Stimulated activated CD8-positive, alpha-beta memory T cell treated with anti-CD3 and anti-CD28 coated beads, Interleukin-2, amount 100 ng/mL, for 1 hour (primary cell): ENCODE results near the gene BSPRY.

Source experiments
- DNase-seq, 2 donors: peaks; one replicate each; pipeline ENCODE4 v3.0.0-alpha.2; 2020; ENCODE audit warnings: low read depth in 2 of 2

BSPRY gene

DNA sequence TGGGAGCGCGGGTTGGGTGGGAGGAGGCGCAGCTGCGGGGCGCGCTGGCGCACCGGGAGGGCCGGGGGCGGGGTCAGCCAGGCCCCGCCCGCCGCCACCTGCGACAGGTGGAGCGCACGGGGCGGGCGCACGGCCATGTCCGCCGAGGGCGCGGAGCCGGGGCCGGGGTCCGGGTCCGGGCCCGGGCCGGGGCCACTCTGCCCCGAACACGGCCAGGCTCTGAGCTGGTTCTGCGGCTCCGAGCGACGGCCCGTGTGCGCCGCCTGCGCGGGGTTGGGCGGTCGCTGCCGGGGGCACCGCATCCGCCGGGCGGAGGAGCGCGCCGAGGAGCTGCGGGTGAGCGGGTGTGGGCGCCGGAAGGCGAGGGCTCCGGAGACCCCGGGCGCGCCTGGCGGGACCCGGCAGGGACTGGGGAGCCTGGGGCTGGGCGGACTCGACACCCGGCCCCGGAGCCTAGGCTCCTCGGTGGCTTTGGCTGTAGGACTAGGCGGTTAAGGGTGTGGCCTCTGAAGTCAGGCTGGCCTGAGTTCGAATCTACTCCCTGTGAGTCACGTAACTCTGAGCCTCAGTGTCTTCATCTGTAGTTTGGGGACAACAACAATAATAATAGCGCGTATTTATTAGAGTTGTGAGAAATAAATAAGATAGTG, at the start of gene BSPRY:
BSPRY (plus strand) TSS at position 97 of the 650 bp plus-strand sequence; CDS start at position 136, 39 bp downstream.
- no peak for DNase-seq

DNA sequence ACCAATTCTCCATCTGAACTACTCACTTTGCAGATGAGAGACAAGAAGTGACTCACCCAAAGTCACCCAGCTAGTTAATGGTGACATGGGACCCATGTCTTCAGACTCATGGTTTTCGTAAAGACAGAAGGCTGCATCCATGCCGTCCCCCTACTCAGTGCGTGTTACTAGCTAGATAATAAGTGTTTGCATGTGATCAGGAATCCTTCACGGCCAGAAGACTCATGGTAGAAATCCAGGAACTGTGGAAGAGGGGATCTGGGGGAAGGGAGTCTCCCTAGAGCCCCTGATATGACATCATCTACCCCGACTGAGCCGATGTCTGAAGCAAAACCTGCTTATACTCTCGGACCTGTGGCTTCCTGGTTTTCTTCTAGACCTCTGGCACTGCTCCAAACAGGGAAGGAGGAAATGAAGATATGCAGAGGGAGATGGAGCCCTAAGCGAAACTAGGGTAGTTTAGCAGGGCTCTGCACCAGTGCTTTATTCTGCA, 49.5 kb upstream of the BSPRY start:
- no peak for DNase-seq

DNA sequence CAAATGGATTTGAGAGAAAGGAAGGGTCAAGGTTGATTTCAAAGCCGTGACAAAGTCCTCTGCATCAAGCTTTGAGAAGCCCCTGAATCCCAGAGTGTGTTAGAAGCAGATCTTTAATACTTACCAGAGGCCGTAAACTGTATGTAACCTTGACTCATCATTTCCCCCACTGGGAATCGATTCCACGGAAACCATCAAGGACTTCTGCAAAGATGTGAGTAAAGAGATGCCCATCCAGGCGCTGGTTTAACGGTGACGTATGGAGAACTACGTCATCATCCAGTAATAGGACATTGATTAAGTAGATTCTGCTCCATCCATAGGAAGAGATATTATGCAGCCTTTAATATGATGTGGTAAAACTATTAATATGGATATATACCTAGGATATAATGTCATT, 47.8 kb upstream of the BSPRY start:
- DNase-seq = no peak

DNA sequence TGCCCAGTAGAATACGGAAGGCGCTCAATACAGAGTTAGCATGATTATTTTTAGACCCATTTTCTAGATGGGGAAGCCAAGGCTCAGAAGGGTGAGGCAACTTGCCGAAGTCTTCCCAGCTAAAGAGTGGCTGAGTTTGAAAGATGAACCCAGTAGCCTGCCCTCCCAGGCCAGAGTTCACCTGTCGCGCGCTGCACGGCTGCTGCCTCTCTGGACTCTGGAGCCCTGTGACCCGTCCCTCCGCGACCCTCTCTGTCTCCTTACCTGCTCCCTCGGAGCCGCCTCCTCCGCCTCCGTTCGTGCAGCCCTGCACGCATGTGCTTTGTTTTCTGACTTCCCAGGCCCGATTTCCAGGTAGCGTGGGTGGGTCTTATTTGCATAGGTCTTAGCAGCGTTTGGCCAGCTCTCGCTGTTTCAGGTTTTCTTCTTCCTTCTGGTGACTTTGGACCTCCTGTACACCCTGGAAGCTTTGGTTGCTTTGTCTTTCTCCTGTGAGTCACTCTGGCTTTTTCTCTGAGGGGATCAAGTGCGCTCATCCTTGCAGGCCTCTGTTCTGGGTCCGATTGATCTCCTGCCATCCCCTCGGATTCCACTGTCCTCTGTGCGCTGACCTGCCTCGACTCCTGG, 46.4 kb upstream of the BSPRY start, which contains the start of gene RNF183:
RNF183 (minus strand) TSS at position 585 of the 627 bp plus-strand sequence. CDS start 5,192 bp downstream, outside the sequence.
- no peak for DNase-seq

DNA sequence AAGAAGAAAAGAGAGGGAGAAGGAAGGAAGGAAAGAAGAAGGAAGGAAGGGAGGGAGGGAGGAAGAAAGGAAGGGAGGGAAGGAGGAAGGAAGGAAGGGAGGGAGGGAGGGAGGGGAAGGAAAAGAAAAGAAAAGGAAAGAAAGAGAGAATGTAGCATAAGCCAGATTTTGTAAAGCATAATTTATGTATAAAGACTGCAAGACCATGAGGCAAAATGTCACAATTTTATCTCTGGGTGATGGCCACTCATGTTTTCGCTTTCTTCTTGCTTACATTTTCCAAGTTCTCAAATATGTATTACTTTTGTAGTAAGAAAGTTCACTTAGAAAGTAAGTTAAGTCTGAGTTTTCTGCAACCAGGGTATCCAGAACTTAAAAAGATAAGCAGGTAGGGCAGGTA, 42.8 kb upstream of the BSPRY start:
- no peak for DNase-seq

DNA sequence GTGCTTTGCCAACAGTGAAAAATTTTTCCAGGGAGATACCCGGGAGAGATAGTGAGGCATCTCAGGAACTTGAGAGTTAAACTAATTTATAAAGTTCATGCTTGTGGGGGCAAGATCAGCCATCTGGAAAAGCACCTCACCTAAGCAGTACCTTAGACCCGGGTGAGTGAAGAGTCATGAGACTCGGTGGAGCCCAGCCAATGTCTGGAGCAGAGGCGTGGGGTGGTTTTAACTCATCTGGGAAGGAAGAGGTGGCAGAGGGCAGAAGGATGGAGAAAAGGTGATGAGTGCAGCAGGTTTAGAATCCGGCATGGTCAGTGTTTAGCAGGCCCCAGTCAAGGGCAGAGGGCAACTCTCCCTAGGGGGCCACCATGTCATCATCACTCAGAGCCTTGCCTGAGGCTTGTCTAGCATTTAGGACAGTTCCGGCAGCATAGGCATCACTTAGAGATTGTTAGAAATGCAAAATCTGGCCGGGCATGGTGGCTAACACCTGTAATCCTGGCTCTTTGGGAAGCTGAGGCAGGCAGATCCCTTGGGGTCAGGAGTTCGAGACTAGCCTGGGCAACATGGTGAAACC, 41.9 kb upstream of the BSPRY start:
- DNase-seq = no peak

DNA sequence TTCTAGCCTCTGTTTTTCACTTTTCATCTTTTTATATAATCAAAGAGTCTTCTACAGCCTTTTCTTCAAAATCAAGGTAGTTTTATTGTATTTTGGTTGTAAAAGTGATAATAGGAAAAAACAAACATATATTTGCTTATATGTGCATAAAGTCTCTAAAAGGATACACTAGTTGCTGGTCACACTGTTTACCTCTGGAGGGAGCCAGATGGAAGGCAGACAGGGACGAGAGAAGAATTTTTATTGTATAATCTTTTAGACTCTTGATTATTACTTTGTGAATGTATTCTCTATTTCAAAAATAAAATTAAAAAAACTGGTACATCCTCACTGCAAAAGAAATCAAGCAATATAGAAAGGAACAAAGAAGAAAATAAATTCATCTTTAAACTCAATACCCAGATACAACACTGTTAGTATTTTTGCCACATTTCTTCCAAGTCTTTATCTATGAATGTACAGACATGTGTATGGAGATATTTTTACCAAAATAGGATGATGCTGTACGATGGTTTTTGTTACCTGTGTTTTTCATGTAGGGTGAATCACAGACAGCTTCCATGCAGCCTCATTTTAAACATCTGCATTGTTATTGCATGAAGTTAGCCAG, 40.0 kb upstream of the BSPRY start:
- no peak for DNase-seq

DNA sequence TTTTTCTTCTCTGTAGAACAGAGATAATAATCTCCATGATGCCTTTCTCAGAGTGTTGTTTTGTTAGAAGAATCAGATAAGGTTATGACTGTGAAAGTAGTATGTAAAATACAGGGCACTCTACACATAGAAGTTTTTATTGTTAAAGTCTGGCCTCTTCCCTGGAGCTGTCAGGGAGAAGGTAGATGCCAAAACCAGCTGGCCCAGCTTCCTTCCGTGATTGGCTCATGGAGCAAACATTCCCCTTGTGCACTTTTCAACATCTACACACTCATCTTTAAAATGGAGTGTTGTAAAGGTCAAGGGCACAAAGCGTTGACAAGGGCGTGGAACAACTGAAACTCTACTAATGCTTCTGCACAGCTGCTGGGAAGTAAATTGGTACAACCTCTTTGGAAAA, 38.8 kb upstream of the BSPRY start:
- no peak for DNase-seq

DNA sequence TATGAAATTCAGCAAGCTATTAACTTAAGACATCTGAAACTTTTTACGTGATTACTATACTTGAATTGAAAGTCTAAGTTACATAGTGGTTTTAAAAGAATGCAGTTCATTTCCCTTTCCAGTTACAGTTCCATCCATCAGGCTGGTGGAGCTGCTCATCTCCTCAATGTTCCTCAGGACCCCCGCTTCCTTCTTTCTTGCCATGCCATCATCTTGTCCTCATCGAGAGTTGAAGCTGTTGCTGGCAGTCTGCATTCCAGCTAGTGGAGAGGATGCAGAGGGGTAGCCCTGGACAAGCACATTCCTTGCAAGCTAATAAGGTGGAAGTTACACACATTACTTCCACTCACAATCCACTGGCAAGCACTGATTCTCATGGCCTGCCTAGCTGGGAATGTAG, 37.4 kb upstream of the BSPRY start:
- DNase-seq = no peak

DNA sequence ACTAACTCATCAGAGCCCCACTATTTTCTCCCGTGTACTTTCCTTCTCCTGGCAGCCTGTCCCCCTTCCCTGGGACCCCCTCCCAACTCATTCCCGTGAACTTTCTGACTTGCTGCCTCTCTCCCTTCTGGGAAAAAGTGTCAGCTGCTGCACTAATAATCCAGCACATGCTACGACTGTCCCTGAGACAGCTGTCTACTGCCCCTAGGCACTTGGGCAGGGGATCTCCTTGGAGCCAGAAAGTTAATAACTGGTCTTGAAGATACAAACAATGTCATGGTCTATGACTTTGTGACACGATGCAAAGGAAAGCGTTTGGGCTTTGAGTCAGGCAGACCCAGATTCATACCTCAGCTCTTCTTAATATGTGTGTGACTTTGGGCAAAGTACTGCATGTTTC, 36.1 kb upstream of the BSPRY start:
- no peak for DNase-seq

DNA sequence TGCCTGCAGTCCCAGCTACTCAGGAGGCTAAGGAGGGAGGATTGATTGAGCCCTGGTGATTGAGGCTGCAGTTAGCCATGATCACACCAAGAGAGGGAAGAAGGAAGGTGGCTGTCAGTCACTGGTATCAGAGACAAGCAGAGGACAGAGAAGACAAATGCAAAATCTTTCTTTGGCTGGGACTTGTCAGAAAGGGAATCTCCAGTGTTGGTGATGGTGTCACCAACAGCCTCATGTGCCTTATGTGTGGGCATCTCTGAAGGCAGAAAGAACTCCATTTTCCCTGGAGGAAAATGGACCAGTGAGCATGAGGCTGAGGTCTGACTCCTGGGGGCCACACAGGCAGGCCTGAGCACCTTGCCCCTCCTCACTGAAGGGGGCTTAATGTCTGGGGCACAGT, 34.1 kb upstream of the BSPRY start:
- no peak for DNase-seq

DNA sequence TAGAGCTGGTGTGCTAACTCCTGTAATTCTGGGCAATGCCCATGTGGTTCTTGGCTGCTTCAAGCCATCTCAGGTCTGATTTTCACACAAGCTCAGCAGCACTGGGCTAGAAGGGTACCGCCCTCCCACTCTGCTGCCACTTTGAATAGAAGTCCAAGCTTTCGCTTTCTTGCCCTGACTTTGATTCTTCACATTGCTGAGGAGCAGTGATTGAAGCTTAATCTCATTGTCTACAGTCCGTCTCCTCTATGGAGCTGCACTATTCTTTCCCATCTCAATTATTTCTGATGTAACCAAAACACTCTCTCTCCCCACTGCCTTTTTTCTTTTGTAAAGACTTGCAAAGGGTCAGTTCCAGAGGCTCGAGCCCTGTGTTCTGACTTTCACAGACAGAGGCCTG, 33.3 kb upstream of the BSPRY start:
- no peak for DNase-seq

DNA sequence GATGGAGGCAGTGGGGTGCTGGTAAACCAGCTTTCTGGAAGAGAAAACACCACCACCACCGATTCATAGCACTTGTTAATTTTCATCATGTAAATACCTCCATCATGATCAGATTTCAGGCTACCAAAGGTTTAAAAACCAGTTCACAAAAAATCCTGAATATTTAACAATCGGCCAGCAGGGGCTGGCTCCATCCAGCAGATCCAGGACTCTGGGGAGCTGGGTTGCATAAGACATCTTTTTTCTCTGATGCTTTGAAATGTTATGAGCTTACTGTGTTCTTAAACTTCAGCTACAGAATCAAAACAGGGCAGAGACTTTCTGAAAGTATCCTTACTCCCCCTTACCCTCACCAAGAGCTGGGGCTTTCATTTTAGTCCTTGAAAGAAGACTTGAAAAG, 31.6 kb upstream of the BSPRY start:
- no peak for DNase-seq

DNA sequence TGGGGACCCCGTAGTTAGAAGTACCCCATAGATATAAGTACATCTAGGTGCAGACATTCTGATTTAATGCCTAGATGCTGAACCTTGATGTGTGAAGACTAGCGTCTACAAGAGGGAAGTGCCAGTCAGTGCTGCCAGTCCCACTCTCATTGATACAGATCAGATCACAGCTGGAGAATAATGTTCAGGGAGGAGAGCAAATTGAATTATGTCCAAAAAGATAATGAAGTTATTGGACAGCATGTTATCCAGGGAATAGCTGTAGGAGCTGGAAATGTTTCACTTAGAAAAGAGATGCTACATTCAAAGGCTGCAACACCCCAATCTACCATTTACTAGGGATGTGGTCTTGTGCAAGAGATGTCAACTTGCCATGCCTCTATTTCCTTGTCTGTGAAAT, 30.3 kb upstream of the BSPRY start:
- no peak for DNase-seq

DNA sequence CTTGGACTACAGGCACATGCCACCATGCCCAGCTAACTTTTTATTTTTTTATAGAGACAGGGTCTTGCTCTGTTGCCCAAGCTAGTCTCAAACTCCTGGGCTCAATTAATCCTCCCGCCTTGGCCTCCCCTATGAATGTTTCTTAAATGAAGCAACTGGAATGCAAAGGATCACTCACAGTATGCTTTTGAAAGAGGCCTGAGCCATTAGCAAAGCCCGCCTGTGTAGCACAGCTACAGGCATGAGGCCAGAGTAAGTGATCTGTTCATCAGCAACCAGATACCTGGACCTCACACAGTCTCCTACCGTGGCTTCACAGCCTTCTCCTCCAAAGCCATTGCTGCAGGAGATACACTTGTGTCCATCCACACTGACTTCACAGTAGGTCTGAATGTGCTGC, 29.3 kb upstream of the BSPRY start:
- no peak for DNase-seq

DNA sequence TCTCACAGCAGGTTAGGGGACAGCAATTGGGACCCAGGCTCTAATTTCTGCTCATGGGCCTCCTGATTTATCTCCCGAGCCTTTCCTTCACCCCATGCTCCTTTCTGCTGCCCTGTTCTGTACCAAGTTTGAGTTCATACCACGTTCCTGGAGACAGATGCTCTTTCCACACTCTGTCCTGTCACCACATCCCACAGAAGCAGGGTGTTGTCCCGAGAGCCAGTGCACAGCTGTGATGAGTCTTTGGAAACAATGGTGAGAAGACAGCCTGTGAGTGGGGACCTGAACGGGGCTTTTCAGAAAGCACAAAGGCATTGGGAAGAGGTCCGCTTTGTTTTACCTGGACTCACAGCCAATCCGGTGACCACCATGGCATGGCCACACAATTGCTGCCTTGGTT, 26.7 kb upstream of the BSPRY start:
- no peak for DNase-seq

DNA sequence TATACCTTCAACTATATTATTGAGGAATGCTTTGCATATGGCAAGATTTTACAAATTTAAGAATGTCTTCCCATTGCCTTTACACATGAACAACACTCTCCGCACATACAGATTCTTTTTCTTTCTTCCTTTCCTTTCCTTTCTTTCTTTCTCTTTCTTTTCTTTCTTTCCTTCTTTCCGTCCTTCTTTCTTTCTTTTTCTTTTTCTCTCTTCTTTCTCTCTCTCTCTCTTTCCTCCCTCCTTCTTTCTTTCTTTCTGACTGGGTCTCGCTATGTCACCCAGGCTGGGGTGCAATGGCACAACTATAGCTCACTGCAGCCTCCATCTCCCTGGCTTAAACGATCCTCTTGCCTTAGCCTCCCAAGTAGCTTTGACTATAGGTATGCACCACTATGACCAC, 23.1 kb upstream of the BSPRY start:
- no peak for DNase-seq

DNA sequence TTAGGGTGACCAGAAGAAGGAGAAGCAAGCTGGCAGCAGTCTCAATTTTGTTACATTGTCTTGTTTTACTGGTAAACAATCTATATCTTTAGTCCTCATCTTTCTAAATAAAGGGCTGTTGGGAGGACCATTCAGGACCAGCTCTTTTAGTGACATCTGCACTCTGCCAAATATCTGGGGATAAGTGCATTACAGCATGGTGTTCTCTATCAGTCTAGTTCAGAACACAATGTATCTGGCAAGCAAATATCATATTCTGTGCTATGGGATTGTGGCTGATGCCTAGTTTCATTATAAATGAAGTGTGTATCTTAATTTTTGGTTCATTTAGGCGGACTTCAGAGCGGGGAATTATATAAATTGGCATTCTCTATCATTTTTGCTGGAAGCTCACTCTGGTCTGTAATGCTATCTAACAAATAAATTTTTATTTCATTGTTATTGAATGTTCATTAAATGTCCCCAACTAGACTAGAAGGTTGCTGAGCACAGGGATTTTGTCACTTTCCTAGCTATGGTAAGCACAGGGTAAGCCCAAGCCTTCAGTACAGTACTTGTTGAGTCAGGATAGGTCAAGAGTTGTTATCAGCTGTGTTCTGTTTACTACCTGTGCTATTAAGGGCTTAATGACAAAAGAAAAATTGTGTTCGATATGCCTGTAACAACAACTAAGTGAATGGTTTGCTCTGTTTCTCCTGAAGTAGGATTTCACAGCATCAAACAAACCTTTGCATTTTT, 21.1 kb upstream of the BSPRY start:
- no peak for DNase-seq

DNA sequence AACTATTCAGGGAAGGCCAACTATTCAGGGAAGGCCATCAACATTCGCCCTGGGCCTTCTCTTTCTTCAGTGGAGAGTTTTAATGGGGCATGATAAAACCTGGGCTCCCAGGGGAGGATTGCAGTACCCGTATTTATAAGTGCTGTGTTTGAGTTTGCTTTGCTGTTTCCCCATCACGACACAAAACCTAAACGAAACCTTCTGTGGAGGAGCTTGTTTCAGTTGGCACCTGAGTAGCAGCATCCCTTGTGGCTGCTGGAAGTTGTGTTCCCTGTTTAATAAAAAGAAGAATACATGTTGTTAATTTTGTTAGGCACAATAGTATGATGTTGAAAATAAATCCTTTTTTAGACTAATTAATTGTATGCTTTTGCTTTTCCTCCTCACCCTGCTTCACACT, 17.6 kb upstream of the BSPRY start:
- DNase-seq = no peak

DNA sequence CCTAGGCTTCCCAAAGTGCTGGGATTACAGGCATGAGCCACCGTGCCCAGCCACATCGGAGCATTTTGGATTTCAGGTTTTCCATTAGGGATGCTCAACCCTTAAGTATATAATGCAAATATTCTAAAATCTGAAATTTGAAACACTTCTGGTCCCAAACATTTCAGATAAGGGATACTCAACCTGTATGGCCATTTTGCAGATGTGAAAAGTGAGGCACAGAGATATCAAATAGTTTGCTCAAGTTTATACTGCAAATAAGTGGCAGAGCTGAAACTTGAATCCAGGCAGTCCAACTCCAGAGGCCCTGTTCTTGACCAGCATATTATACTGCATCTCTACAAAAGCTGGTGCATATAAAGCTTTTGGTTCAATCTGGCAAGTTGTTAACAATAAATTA, 11.6 kb upstream of the BSPRY start:
- no peak for DNase-seq

DNA sequence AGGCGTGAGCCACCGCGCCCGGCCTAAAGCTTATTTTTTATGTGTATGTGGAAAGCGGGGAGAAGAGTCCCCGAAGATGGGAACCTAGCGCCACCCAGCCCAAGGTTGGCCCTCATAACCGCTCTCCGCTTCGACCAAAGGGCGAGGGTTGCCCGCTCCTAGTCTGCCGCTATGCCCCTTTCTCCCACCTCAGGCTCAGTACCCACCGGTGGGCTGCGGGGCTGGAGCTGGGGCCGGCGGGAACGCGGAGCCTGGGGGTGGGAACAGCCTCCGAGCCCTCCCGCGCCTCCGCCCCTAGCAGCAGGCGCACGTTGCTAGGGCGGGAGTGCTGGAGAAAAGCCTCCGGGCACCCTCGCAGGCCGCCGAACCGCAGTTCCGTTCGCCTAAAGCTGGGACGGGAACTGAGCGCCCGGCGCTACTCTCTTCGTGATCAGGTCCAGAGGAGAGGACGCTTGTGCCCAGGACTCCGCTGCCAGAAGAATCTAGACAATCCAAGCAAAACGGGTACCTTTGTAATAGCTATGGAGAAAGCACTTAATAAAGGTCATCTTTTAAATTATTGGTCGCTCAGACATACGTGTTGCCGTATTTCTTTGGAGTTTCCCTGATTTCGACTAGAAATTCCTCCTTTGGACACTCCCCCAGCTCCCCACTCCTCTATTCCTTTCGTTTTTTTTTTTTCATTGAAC, 9.2 kb upstream of the BSPRY start, which contains the start of gene WDR31:
WDR31 (minus strand) TSS at position 265 of the 689 bp plus-strand sequence. CDS start 8,253 bp downstream, outside the sequence.
- DNase-seq = peak; percentile 60 to 69
